ENCODE results near the gene UBE2D2. TPM values are rescaled to one million over a fixed set of nuclear protein-coding genes. Genes with fewer than 3 reads are reported as not detected.

UBE2D2 gene
- total and polyA plus RNA-seq, 2 of the 13 experiments (the other 11 are each of a cell fraction or from before 2014, with no cell fraction given): 79.1 to 109 TPM

GRCh38 chr5:139517683-139518564 lies 43.2 kb upstream of the UBE2D2 start (continued):
- TF ChIP-seq FOXM1 (CRISPR knock-in tag; IDR thresholded peaks at IDR 0.05) (no peak), TOPORS (CRISPR knock-in tag; IDR thresholded peaks at IDR 0.05) (peak; percentile 88; the same call in 1 of the 2 replicates), PHF5A (CRISPR knock-in tag; IDR thresholded peaks at IDR 0.05; ENCODE audit: low read depth, unreplicated experiment) (peak; percentile 78), ZNF75D (CRISPR knock-in tag; IDR thresholded peaks at IDR 0.05; ENCODE audit: borderline replicate concordance) (no peak), ZNF280B (CRISPR knock-in tag; IDR thresholded peaks at IDR 0.05; ENCODE audit: borderline replicate concordance) (peak; percentile 88; the same call in 1 of the 2 replicates), MATR3 (CRISPR knock-in tag; IDR thresholded peaks at IDR 0.05) (no peak), SAFB2 (CRISPR knock-in tag; IDR thresholded peaks at IDR 0.05; ENCODE audit: borderline replicate concordance, low read depth) (peak; percentile 72), ZNF274 (CRISPR knock-in tag; IDR thresholded peaks at IDR 0.05) (peak; percentile 87; the same call in 1 of the 2 replicates), MIER2 (CRISPR knock-in tag; IDR thresholded peaks at IDR 0.05) (no peak), ZNF280D (CRISPR knock-in tag; IDR thresholded peaks at IDR 0.05) (peak; percentile 55), ZNF580 (CRISPR knock-in tag; IDR thresholded peaks at IDR 0.05; ENCODE audit: borderline replicate concordance, low read depth) (peak; percentile 94), ZBTB7A (CRISPR knock-in tag; IDR thresholded peaks at IDR 0.05) (peak; percentile 39), IRF9 (CRISPR knock-in tag; IDR thresholded peaks at IDR 0.05; ENCODE audit: borderline replicate concordance) (peak; percentile 74; the same call in 1 of the 2 replicates), ZNF414 (CRISPR knock-in tag; IDR thresholded peaks at IDR 0.05) (peak; percentile 70; the same call in 1 of the 2 replicates), TFDP2 (CRISPR knock-in tag; IDR thresholded peaks at IDR 0.05) (peak; percentile 83; the same call in 1 of the 2 replicates), HMG20A (CRISPR knock-in tag; IDR thresholded peaks at IDR 0.05; ENCODE audit: borderline replicate concordance) (no peak; the same call in 1 of the 2 replicates), POGK (CRISPR knock-in tag; conservative IDR thresholded peaks at IDR 0.05) (peak; percentile 98)
